Endothelial cell of umbilical vein (primary cell): ENCODE measurements around the gene LILRA6. TPM values are rescaled to one million over a fixed set of nuclear protein-coding genes. Genes with fewer than 3 reads are reported as not detected.
"Not testable (repeated sequence)": the region's sequence is repeated elsewhere in the genome, so short reads cannot be mapped to it uniquely, and the experiment has no call there.

Experiments used
- BruUV-seq: library from RNA; stranded (reverse); fragments of 400-500 nt; replicated peaks from 2 replicates; lab custom pipeline; 2021; lab: Mats Ljungman, UMichigan
- CTCF ChIA-PET: fragments of 300-600, 350-600 bp; sonication (Branson Sonifier 250); formaldehyde crosslinking; loops from one replicate; lab custom pipeline; 2021; ENCODE audit warnings: antibody characterized with exemption, inconsistent platforms; lab: Charles Lee
- POLR2A ChIA-PET: fragments of 300-600, 350-600 bp; sonication (Branson Sonifier 250); formaldehyde crosslinking; loops from one replicate; lab custom pipeline; 2021; ENCODE audit warnings: antibody characterized with exemption, inconsistent platforms; lab: Charles Lee
- DNase-seq: peaks from one replicate; pipeline ENCODE4 v3.0.0-alpha.2; 2011; ENCODE audit warnings: low read depth, low spot score
- FAIRE-seq: peaks from 2 replicates; lab custom pipeline; 2011; peaks lifted over from hg19 to GRCh38; lab: Jason Lieb, UNC
- H2AFZ ChIP-seq: 2 replicates; pipeline ENCODE4 v1.6.0; 2012; ENCODE audit warnings: low read depth, low read length, control low read depth, inconsistent platforms
- H3K27ac ChIP-seq: 2 replicates; pipeline ENCODE4 v1.5.1; 2011; ENCODE audit warnings: low read depth, mild to moderate bottlenecking, control low read depth, low read length, moderate library complexity; ENCODE audit not compliant: insufficient read depth
- H3K27me3 ChIP-seq, 2 experiments: 2 replicates each; pipeline versions ENCODE4 v1.6.0 to v1.6.1; 2011; ENCODE audit warnings: low read length in 2 of 2, mixed read lengths in 1 of 2; ENCODE audit not compliant: control insufficient read depth in 2 of 2, insufficient read depth in 2 of 2
- H3K36me3 ChIP-seq, 2 experiments: 2 replicates in 1 of 2; 3 replicates in 1 of 2; pipeline ENCODE4 v1.5.1; 2011; ENCODE audit warnings: low read length in 2 of 2, mild to moderate bottlenecking in 1 of 2, moderate library complexity in 1 of 2; ENCODE audit not compliant: control insufficient read depth in 2 of 2, insufficient read depth in 2 of 2; ENCODE audit errors: extremely low read depth in 1 of 2
- H3K4me1 ChIP-seq: 3 replicates; pipeline ENCODE4 v1.5.1; 2011; ENCODE audit warnings: mild to moderate bottlenecking, low read length; ENCODE audit not compliant: control insufficient read depth, insufficient read depth; ENCODE audit errors: extremely low read depth
- H3K4me2 ChIP-seq: 2 replicates; pipeline ENCODE4 v1.6.1; 2011; ENCODE audit warnings: low read length, control low read depth, mixed read lengths; ENCODE audit not compliant: insufficient read depth
- H3K4me3 ChIP-seq, 3 experiments: fragments of 200-600 bp in 1 of 3; sonication (generic), shearing (Covaris generic) in 1 of 3; replicated peaks in 1 of 3; 2 replicates each; pipeline ENCODE4 v1.5.1; 2011 to 2016; ENCODE audit warnings: control low read depth in 3 of 3, low read length in 3 of 3, mild to moderate bottlenecking in 2 of 3, inconsistent platforms in 1 of 3, low read depth in 1 of 3, moderate library complexity in 1 of 3; ENCODE audit not compliant: insufficient read depth in 1 of 3
- H3K79me2 ChIP-seq: 2 replicates; pipeline ENCODE4 v1.6.0; 2012; ENCODE audit warnings: low read length, inconsistent platforms; ENCODE audit not compliant: control insufficient read depth, insufficient read depth
- H3K9ac ChIP-seq: replicated peaks from 2 replicates; pipeline ENCODE3; 2011; ENCODE audit warnings: low read length, control low read depth; ENCODE audit not compliant: insufficient read depth; ENCODE audit errors: extremely low read depth
- H3K9me1 ChIP-seq: replicated peaks from 3 replicates; pipeline ENCODE4 v1.6.0; 2011; ENCODE audit warnings: mild to moderate bottlenecking, low read length; ENCODE audit not compliant: control insufficient read depth, insufficient read depth; ENCODE audit errors: extremely low read depth
- H3K9me3 ChIP-seq: replicated peaks from 2 replicates; pipeline ENCODE4 v1.5.1; 2012; ENCODE audit warnings: low read length, inconsistent platforms; ENCODE audit not compliant: control insufficient read depth, insufficient read depth
- H4K20me1 ChIP-seq: replicated peaks from 2 replicates; pipeline ENCODE3; 2011; ENCODE audit warnings: mild to moderate bottlenecking, low read length; ENCODE audit not compliant: control insufficient read depth, insufficient read depth; ENCODE audit errors: extremely low read depth
- EZH2 ChIP-seq: IDR thresholded peaks from 2 replicates; pipeline ENCODE4 v1.6.1; 2012; ENCODE audit warnings: borderline replicate concordance, low read depth, mild to moderate bottlenecking, moderate library complexity, low read length, inconsistent platforms; ENCODE audit not compliant: severe bottlenecking
- FOS ChIP-seq: IDR thresholded peaks from 2 replicates; pipeline ENCODE4 v1.6.1; 2011; ENCODE audit warnings: mild to moderate bottlenecking, low read length, moderate library complexity, borderline replicate concordance; ENCODE audit not compliant: insufficient read depth
- GATA2 ChIP-seq: IDR thresholded peaks from 2 replicates; pipeline ENCODE4 v1.7.0; 2011; ENCODE audit warnings: low read depth, mild to moderate bottlenecking, moderate library complexity, mixed read lengths, low read length; ENCODE audit not compliant: insufficient read length, insufficient read depth
- JUN ChIP-seq: IDR thresholded peaks from 2 replicates; pipeline ENCODE4 v1.6.1; 2011; ENCODE audit warnings: borderline replicate concordance, low read depth; ENCODE audit not compliant: insufficient read length, insufficient read depth
- MYC ChIP-seq: IDR thresholded peaks from one replicate; pipeline ENCODE4 v1.6.1; 2011; ENCODE audit warnings: mild to moderate bottlenecking, low read depth, low read length
- POLR2A ChIP-seq: IDR thresholded peaks from 2 replicates; pipeline ENCODE4 v1.6.1; 2012; ENCODE audit warnings: low read depth, mild to moderate bottlenecking, control low read depth, low read length
- POLR2AphosphoS5 ChIP-seq: IDR thresholded peaks from 2 replicates; pipeline ENCODE4 v1.6.1; 2012; ENCODE audit warnings: low read depth, mild to moderate bottlenecking, control low read depth, low read length, moderate library complexity; ENCODE audit not compliant: insufficient read depth
- dilution Hi-C: fragments of 300-500 bp; cut with MboI; formaldehyde crosslinking; loops from one replicate; pipeline ENCODE4 v1.15.0; 2019; ENCODE audit warnings: low sequenced_read_pairs; ENCODE audit not compliant: extremely low pct_ligation_motif_present
- intact Hi-C: fragments of 100-400 bp; cut with micrococcal nuclease; formaldehyde crosslinking; loops from one replicate; pipeline ENCODE4 v1.10.0; 2022
- polyA plus RNA-seq, 4 experiments: library from polyadenylated mRNA; depleted of rRNA in 3 of 4; stranded (reverse) in 3 of 4; unstranded in 1 of 4; fragments of >200 nt; gene quantifications; 2 replicates each; pipeline versions ENCODE4 v1.2.1 to v1.2.3, GENCODE V29; 2011 to 2012; ENCODE audit warnings: missing spikeins in 1 of 4
- total RNA-seq: library from RNA; stranded (reverse); gene quantifications from 2 replicates; pipeline ENCODE4 v1.2.3, GENCODE V29; 2021
- TF ChIP-seq, protein P1 (sequence below): IDR thresholded peaks from 2 replicates; pipeline ENCODE4 v1.6.1; 2011; ENCODE audit not compliant: insufficient read depth, insufficient read length
- TF ChIP-seq, protein P2 (sequence below), 2 donors: IDR thresholded peaks; 1 replicate in 1 of 2; 2 replicates in 1 of 2; pipeline ENCODE4 v1.5.1; 2011; ENCODE audit warnings: low read length in 2 of 2, mild to moderate bottlenecking in 2 of 2, moderate library complexity in 2 of 2, control low read depth in 1 of 2, inconsistent platforms in 1 of 2, low read depth in 1 of 2; ENCODE audit not compliant: insufficient read depth in 1 of 2; ENCODE audit errors: extremely low read depth in 1 of 2

Gene LILRA6
- total and polyA plus RNA-seq, 2 donors (not counting 3 experiments of a cell fraction or from before 2014, with no cell fraction given): not detected

DNA sequence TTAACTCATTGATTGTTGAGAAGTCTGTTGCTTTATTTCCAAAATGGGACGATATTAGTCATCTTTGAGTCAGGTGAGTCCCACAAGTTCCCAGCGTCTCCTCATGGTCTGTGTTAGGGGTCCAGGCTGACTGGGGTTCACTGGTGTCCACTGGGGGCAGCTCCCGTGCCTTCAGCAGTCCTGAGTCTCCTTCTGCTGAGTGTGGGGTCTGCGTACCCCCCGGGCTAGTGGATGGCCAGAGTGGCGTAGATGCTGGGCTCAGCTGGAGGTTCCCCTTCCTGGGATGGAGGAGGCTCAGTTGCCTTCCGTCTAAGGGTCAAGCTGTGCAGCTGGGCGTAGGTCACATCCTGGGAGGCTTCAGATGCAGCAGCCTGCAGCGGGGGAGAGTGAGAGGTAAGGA, 25.7 kb downstream of the LILRA6 start:
- BruUV-seq: no TSS peak
- TF ChIP-seq MYC: no peak
- no peak for TF ChIP-seq GATA2
- TF ChIP-seq, protein P1, sequence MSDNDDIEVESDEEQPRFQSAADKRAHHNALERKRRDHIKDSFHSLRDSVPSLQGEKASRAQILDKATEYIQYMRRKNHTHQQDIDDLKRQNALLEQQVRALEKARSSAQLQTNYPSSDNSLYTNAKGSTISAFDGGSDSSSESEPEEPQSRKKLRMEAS: no peak
- no peak for TF ChIP-seq POLR2AphosphoS5
- TF ChIP-seq, protein P2, sequence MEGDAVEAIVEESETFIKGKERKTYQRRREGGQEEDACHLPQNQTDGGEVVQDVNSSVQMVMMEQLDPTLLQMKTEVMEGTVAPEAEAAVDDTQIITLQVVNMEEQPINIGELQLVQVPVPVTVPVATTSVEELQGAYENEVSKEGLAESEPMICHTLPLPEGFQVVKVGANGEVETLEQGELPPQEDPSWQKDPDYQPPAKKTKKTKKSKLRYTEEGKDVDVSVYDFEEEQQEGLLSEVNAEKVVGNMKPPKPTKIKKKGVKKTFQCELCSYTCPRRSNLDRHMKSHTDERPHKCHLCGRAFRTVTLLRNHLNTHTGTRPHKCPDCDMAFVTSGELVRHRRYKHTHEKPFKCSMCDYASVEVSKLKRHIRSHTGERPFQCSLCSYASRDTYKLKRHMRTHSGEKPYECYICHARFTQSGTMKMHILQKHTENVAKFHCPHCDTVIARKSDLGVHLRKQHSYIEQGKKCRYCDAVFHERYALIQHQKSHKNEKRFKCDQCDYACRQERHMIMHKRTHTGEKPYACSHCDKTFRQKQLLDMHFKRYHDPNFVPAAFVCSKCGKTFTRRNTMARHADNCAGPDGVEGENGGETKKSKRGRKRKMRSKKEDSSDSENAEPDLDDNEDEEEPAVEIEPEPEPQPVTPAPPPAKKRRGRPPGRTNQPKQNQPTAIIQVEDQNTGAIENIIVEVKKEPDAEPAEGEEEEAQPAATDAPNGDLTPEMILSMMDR (IDR thresholded peaks at IDR 0.05; ENCODE audit: extremely low read depth in 1 of 2, insufficient read depth in 1 of 2, low read depth in 1 of 2, low read length in 2 of 2): no peak
- TF ChIP-seq POLR2A: no peak
- TF ChIP-seq FOS: no peak
- no peak for TF ChIP-seq JUN
- no peak for TF ChIP-seq EZH2

DNA sequence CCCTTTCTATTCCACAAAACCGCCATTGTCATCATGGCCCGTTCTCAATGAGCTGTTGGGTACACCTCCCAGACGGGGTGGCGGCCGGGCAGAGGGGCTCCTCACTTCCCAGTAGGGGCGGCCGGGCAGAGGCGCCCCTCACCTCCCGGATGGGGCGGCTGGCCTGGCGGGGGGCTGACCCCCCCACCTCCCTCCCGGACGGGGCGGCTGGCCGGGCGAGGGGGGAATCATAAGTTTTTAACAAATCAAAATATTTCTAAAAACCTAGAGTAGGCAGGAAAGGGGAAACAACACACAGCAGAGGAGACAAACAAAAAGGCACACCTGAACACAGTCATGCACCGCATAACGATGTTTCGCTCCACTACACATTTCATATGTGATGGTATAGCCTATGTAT, 27.9 kb downstream of the LILRA6 start:
- H2AFZ ChIP-seq, H3K4me3 ChIP-seq, H4K20me1 ChIP-seq, H3K27me3 ChIP-seq, intact Hi-C loops, H3K4me2 ChIP-seq, H3K36me3 ChIP-seq, H3K79me2 ChIP-seq, FAIRE-seq, H3K9me1 ChIP-seq, POLR2A ChIA-PET, H3K9ac ChIP-seq, BruUV-seq, H3K4me1 ChIP-seq, H3K9me3 ChIP-seq, CTCF ChIA-PET, H3K27ac ChIP-seq, DNase-seq, dilution Hi-C loops: not testable (repeated sequence)

More for the DNA sequence above, 25.7 kb downstream of the LILRA6 start:
- H3K79me2 ChIP-seq: no peaks in the 10 kb centered on the region
- ChIA-PET CTCF (no interaction called here), POLR2A (no interaction called here)
- H3K27me3 ChIP-seq: no peaks in the 10 kb centered on the region
- intact Hi-C loops: no loop called here
- dilution Hi-C loops: no loop called here
- H2AFZ ChIP-seq: no peak overlapping the region
- H3K9ac ChIP-seq: no peak overlapping the region
- FAIRE-seq: no peak
- H3K27ac ChIP-seq: no peak overlapping the region
- H3K4me3 ChIP-seq: no peak overlapping the region
- H4K20me1 ChIP-seq: no peaks in the 10 kb centered on the region
- H3K9me1 ChIP-seq: no peaks in the 10 kb centered on the region
- H3K9me3 ChIP-seq: no peaks in the 10 kb centered on the region
- H3K4me2 ChIP-seq: no peak overlapping the region
- no peaks in the 10 kb centered on the region for H3K36me3 ChIP-seq
- no peaks in the 10 kb centered on the region for H3K4me1 ChIP-seq
- no peak for DNase-seq

DNA sequence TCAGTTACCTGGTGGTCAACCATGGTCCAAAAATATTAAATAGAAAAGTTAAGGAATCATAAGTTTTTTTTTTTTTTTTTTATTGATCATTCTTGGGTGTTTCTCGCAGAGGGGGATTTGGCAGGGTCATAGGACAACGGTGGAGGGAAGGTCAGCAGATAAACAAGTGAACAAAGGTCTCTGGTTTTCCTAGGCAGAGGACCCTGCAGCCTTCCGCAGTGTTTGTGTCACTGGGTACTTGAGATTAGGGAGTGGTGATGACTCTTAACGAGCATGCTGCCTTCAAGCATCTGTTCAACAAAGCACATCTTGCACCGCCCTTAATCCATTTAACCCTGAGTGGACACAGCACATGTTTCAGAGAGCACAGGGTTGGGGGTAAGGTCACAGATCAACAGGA, 28.4 kb downstream of the LILRA6 start:
- H3K27me3 ChIP-seq, H3K27ac ChIP-seq, H3K36me3 ChIP-seq, H3K79me2 ChIP-seq, H3K9me3 ChIP-seq, H3K4me2 ChIP-seq, H3K9ac ChIP-seq, DNase-seq, POLR2A ChIA-PET, H2AFZ ChIP-seq, intact Hi-C loops, BruUV-seq, H4K20me1 ChIP-seq, CTCF ChIA-PET, dilution Hi-C loops, H3K4me1 ChIP-seq, H3K9me1 ChIP-seq, FAIRE-seq, H3K4me3 ChIP-seq: not testable (repeated sequence)
